ENCODE data around the gene KCNJ5. TPM values are rescaled to one million over a fixed set of nuclear protein-coding genes. Genes with fewer than 3 reads are reported as not detected.

The KCNJ5 gene
- total and polyA plus RNA-seq, 10 of the 15 experiments (the other 5 are each of a cell fraction or from before 2014, with no cell fraction given) = 0.03 TPM; not detected in 8

- TF ChIP-seq, protein P1, sequence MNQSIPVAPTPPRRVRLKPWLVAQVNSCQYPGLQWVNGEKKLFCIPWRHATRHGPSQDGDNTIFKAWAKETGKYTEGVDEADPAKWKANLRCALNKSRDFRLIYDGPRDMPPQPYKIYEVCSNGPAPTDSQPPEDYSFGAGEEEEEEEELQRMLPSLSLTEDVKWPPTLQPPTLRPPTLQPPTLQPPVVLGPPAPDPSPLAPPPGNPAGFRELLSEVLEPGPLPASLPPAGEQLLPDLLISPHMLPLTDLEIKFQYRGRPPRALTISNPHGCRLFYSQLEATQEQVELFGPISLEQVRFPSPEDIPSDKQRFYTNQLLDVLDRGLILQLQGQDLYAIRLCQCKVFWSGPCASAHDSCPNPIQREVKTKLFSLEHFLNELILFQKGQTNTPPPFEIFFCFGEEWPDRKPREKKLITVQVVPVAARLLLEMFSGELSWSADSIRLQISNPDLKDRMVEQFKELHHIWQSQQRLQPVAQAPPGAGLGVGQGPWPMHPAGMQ (IDR thresholded peaks at IDR 0.05; ENCODE audit: borderline replicate concordance) = no peak
- TF ChIP-seq DPF2 (IDR thresholded peaks at IDR 0.05) (no peak), FOXM1 (IDR thresholded peaks at IDR 0.05; ENCODE audit: low read depth, low read length) (no peak), MXI1 (IDR thresholded peaks at IDR 0.05; ENCODE audit: low read depth, low read length) (0 out of 2 replicates have a peak, but pooled peaks have one; percentile 46)
Observed at GRCh38 chr11:128928400-128928799, 37.2 kb downstream of the KCNJ5 start (continued).

DNA sequence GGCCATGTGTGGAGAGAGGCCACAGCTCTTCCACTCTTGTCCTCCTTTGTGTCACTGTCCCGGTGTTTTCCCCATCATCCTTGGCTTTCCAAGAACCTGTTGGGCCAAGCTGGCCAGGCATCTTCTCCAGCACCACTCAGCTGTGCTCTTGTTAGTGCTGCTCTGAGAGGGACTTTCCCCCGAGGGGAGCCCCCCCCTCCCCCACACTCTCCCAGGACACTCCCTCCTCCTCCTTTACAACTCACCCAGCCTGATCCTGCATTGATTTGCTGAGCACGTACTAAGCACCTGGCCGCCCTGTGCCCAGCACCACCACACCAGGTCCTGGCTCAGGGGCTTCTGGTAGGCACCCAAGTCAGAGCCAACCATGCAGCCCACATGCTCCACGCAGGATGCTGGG, 38.3 kb downstream of the KCNJ5 start:
- Histone ChIP-seq H3K36me3 (ENCODE audit: control insufficient read depth in 2 of 2, insufficient read depth in 2 of 2, low read length in 1 of 2) (no peaks in the 10 kb centered on the region), H4K20me1 (ENCODE audit: control insufficient read depth, insufficient read depth) (no peaks in the 10 kb centered on the region), H3K79me2 (ENCODE audit: control insufficient read depth, insufficient read depth, low read length) (no peaks in the 10 kb centered on the region), H3K4me1 (ENCODE audit: control insufficient read depth, insufficient read depth, low read length) (peaks cover 5% of the 10 kb centered on the region), H3K4me3 (no peak overlapping the region), H3K27ac (ENCODE audit: control insufficient read depth, insufficient read depth) (no peak overlapping the region), H3K27me3 (replicated peaks in 1 of 2; ENCODE audit: control insufficient read depth in 2 of 2, insufficient read depth in 2 of 2, low read length in 1 of 2) (no peaks in the 10 kb centered on the region), H3K9ac (ENCODE audit: control insufficient read depth, insufficient read depth, low read length) (no peak overlapping the region), H3K4me2 (ENCODE audit: control insufficient read depth, insufficient read depth) (no peak overlapping the region), H2AFZ (ENCODE audit: control insufficient read depth, low read depth, low read length) (no peak overlapping the region), H3K9me3 (replicated peaks; ENCODE audit: control insufficient read depth, insufficient read depth, low read length) (no peaks in the 10 kb centered on the region)
- RAD21 ChIA-PET (ENCODE audit: unreplicated experiment) = interaction anchor here (1.0 to 1.1 kb wide), 3 partner anchors 12 to 27 kb away, joined by 3 to 4 read pairs (median 3); no protein-coding TSS in a partner anchor
- BruUV-seq (replicated peaks) = no TSS peak
- POLR2A ChIA-PET = interaction anchor here (1.5 kb wide), 1 partner anchor 10 kb away, joined by 7 read pairs; no protein-coding TSS in a partner anchor
- in situ Hi-C loops (cut with MboI) (no loop called here), intact Hi-C loops (cut with micrococcal nuclease; ENCODE audit: unreplicated experiment) (no loop called here)
- DNase-seq (ENCODE audit: low read depth, low spot score) (no peak), FAIRE-seq (no peak), ATAC-seq (peak; percentile 62)
- SMC1A ChIA-PET (ENCODE audit: uncharacterized antibody, unreplicated experiment) = interaction anchor here (0.9 kb wide), 1 partner anchor 33 kb away, joined by 3 read pairs; no protein-coding TSS in a partner anchor
- no peak for TF ChIP-seq EED (IDR thresholded peaks at IDR 0.05; ENCODE audit: low read depth)
- TF ChIP-seq EGR1 (IDR thresholded peaks at IDR 0.05; ENCODE audit: borderline replicate concordance in 1 of 2, low read depth in 2 of 2, low read length in 2 of 2) = peak in 1 of 2 experiments; percentile 37; a peak in 1 of 3 replicates
- CTCF ChIA-PET = interaction anchor here (2.1 to 2.7 kb wide), 2 partner anchors 27 to 45 kb away, joined by 17 to 26 read pairs; no protein-coding TSS in a partner anchor
- 22% methylated on average over 5 of the region's 5 CpGs for WGBS (ENCODE audit: insufficient coverage, insufficient replicate concordance, low lambda C conversion rate, missing lambda C conversion rate)
